ENCODE results near the gene PRICKLE2.

GRCh38 chr3:64121750-64122311 is 103.4 kb downstream of the PRICKLE2 start:
- TF ChIP-seq CTCF (conservative IDR thresholded peaks at IDR 0.05; ENCODE audit: low read depth, low read length) (no peak), EZH2 (IDR thresholded peaks at IDR 0.05; ENCODE audit: borderline replicate concordance, low read depth, low read length, poor library complexity, severe bottlenecking) (no peak)

All from A673 (cell line).